NCI-H2029 (cell line): ENCODE measurements around the gene NPL.

Source experiments
- DNase-seq: peaks from one replicate; lab custom pipeline; 2025; lab: John Stamatoyannopoulos, UW

NPL gene

DNA sequence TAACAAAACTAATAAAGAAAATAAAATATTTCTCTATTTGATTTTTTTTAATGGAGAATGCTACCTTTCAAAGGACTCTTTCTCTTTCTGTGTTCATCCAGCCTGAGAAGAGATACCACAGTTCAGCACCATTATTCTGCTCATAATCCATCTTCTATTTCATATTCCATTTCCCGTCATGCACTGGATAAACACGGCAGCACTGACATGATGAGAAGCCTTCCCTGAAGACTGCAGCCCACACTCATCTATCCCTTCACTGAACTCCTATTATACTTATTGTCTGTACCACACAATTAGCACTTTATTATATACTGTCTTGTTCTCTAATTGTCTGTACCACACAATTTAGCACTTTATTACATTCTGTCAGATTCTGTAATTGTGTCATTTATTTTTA lies 10.7 kb upstream of the NPL start:
- no peak for DNase-seq

- DNase-seq: no peak
Measured at GRCh38 chr1:182779530-182779929, 10.0 kb upstream of the NPL start.

DNA sequence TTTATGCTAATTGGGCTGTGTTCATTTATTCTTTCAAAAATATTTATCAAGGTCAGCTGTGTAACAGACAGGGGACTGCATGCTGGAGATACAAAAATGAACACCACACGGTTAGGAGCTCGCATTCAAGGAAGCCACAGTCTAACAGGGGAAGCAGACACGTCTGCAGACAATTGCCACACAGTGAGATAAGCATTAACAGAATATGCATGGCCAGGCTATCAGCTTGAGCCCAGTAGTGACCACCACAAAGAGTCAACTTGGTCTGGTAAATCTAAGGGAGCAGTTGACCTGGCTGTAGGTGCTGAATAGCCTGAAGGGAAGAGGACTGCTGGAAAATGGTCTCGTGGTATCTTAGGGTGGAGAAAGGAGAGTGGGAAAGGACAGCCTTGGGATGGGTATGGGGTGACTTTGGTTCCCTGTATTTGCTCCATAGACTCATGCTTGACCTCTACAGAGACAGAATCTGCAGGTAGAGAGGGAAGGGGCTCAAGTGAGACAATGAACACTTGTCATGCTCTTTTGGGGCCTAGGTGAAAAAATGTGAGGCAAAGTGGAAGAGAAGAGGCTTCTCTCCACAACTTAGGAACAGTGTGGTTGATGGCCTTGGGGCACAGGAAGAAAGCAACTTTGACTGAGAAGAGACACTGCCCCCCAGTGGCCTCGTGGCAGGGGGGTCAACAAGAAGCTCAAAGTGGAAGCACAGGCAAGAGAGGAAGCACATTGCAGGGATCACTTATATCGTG lies 7.6 kb upstream of the NPL start:
- peak; percentile 19 for DNase-seq

DNA sequence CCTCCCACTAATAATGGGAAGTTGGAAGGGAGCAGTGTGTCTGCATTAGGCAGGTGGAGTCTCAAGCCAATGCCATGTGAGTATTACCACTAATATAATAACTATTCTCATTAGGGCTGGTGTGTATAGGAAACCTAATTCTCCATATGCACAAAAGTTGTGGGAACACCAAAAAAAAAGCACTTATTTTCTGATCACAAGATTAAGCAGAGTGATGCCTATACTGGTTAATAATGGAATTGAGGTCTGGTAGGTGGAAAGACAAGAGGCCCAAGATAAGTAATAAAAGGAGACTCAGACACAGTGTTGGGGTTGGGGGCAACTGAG lies 7.0 kb upstream of the NPL start:
- no peak for DNase-seq

GRCh38 chr1:182783068-182783467 lies 6.5 kb upstream of the NPL start:
- DNase-seq: no peak

GRCh38 chr1:182784556-182785171 lies 4.9 kb upstream of the NPL start:
- DNase-seq: no peak

- no peak for DNase-seq
Measured at GRCh38 chr1:182785181-182785580, 4.4 kb upstream of the NPL start.

- DNase-seq: no peak
Measured at GRCh38 chr1:182786223-182786994, 3.2 kb upstream of the NPL start.

DNA sequence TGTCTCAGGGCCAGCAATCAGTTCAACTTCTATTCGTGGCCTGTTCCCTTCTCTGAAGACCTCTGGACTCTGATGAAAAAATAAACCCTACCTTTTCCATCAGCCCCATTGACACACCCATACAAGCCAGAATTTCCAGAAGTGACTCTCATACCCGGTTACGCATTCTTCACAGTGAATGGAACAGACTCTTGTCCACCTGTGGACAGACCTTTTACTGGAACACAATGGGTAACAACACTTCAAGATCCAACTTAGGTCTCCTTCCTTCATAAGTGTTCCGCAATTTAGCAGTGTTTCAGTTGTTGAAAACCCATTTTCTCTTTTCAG lies 2.6 kb upstream of the NPL start:
- no peak for DNase-seq

GRCh38 chr1:182791281-182792179 lies 2.0 kb downstream of the NPL start:
- DNase-seq: no peak

DNA sequence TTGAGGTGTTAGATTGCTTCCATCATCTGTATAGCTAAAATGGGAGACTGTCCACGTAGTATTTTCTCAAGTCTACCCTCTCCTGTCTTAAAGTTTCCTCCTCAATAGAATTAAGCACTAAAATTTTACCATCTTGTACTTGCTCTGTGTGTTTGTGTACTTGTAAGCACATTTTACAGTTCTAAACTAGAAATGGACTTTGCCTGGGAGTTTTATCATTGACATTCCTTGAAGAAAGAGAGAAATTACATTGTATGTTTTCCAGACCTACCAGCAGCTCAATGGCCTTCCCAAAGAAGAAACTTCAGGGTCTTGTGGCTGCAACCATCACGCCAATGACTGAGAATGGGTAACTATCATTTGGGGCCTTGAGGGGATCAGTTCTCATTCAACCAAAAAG lies 4.5 kb downstream of the NPL start:
- DNase-seq: no peak

DNA sequence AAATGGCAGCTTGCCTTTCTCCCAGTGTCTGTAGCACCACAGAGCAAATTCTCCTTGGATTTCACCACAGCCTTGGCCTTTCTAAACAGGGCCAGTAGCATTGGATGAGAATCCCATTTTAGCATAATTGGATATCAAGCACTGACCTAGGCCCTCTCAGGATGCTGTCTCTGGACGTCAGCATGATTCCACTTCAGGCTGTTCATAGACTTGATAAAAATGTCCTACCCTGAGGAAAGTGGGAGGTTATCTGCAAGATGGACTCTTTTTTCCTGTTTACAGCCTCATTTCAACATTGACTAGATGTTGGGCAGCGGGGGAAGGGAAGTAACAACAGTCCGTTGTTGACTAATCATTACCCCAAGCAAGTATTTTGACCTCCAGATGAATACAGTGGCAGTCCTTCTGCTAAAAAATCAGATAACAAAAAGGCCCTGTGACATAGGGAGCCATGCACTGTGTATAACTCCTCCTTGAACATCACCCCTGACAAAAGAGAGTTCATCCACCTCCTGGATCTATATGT lies 5.2 kb downstream of the NPL start:
- no peak for DNase-seq

- no peak for DNase-seq
Measured at GRCh38 chr1:182795563-182796228, 6.1 kb downstream of the NPL start.

- DNase-seq: no peak
Measured at GRCh38 chr1:182802006-182802803, 12.6 kb downstream of the NPL start.

DNA sequence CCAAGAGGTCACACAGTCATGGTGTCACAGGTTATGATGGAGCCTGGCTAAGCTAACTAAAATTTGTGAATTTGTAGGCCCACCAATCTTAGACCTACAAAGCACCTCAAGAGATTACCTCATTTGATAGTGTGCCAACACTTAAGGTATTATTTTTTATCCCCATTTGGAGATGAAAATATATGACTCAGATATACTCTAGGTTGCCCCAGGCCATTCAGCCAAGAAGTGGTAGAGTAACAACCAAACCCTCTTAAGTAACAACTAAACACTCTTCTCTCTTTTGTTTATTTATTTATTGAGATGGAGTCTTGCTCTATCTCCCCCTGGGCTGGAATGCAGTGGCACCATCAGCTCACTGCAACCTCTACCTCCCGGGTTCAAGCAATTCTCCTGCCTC lies 14.3 kb downstream of the NPL start:
- DNase-seq: no peak

DNA sequence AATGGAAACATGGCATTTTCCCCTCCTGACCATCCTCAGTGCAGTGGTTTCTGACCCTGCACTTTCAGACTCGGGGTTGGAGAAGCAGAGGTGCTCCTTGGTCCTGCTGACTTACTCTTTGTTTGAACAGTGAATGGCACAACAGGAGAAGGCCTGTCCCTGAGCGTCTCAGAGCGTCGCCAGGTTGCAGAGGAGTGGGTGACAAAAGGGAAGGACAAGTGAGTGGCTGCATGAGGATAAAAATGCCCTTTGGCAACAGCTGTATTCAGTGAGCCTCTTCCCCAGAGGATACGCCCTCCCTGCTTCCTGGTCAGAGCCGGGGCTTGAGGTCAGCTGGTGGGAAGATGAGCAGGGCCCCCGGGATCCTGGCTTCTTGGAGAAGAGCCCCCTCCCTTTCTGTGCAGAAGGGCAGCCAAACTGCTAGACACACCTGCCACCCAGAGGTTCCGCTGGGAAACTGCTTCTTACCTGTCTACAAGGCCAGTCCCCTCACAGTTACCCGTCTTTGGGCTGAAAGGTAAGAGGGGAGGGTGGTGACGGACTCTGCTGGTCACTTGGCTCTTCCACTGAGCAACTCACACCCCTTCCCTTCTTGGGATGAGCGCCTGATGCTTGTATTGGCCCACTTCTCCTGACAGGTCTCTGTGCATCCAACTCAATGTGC lies 16.6 kb downstream of the NPL start:
- DNase-seq: no peak

GRCh38 chr1:182807907-182808306 lies 18.3 kb downstream of the NPL start:
- no peak for DNase-seq

DNA sequence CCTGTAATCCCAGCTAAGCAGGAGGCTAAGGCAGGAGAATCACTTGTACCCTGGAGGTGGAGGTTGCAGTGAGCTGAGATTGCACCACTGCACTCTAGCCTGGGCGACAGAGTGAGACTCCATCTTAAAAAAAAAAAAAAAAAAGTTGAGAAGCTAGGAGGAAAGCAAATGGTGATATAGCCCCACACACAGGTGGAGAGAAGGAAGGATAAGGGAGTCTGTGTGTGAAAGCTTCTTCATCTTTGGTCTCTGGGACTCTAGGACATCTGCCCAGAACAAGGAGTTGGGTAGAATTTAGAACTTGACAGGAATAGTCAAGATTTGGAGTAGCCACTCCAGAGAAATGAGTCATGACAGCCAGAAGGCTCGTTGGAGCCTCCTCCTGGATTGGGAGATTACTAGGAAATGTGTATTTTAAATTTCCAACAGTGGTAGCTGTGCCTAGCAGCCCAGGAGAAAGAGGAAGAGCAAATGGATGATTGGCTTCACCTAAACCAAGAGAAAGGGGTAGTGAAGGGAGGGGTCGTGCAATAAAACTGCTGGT lies 19.9 kb downstream of the NPL start:
- no peak for DNase-seq

DNA sequence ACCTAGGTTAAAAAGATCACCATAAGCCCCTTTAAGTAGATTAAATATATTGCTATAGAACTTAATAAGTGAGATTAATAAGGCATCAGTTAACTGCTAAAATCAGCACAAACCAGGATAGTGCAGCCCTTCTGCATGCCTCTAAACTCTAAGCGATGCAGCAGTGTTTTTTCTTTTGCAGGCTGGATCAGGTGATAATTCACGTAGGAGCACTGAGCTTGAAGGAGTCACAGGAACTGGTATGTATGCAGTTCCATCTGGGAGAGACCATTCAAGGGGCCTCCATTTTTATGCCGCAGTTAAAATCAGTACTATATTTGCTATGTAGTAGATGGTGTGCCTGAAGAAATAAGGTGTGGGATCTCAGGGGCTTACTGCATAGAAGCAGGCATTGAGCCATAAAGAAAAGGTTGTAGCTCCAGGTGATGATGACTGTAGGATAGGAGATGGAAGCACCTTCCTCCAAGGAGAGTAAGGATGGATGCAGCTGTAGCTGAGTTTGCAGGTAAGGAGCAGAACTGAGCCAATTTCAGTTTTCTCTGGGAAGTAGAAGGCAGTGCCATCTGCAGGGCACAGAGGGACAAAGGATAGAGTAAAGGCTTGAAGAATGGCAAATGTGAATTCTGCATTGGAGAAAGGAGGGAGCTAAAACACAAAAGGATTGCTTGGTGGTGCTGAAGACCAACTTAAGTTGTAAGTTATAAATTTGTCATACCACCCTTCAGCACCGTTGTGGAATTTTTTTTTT lies 22.6 kb downstream of the NPL start:
- no peak for DNase-seq
